Activated naive CD8-positive, alpha-beta T cell treated with anti-CD3 and anti-CD28 coated beads, Interleukin-2, amount 50 U/mL, for 16 hours (primary cell): Measurements from ENCODE around the gene NMRAL1.

Experiments
- DNase-seq: peaks from one replicate; pipeline ENCODE4 v3.0.0-alpha.2; 2020; ENCODE audit warnings: low read depth, low spot score

Gene NMRAL1

GRCh38 chr16:4474192-4474961 is at the start of gene NMRAL1:
Gene NMRAL1 (minus strand): TSS chr16:4474625. CDS start chr16:4474132, 493 bp downstream.
- peak; percentile 58 for DNase-seq

- no peak for DNase-seq
These were observed 49.3 kb upstream of the NMRAL1 start for GRCh38 chr16:4523686-4524085.

GRCh38 chr16:4522051-4522581 is 47.7 kb upstream of the NMRAL1 start:
- no peak for DNase-seq

- no peak for DNase-seq
These were observed 46.5 kb upstream of the NMRAL1 start for GRCh38 chr16:4520913-4521312.

- no peak for DNase-seq
These were observed 45.0 kb upstream of the NMRAL1 start for GRCh38 chr16:4519274-4520058.

GRCh38 chr16:4517812-4518680 is 43.6 kb upstream of the NMRAL1 start:
- DNase-seq = no peak

GRCh38 chr16:4515611-4516233 is 41.3 kb upstream of the NMRAL1 start:
- DNase-seq = no peak

GRCh38 chr16:4514606-4515005 is 40.2 kb upstream of the NMRAL1 start:
- DNase-seq = no peak

GRCh38 chr16:4513881-4514280 is 39.5 kb upstream of the NMRAL1 start:
- no peak for DNase-seq

- DNase-seq = no peak
These were observed 38.8 kb upstream of the NMRAL1 start for GRCh38 chr16:4513086-4513860.

- no peak for DNase-seq
These were observed 38.0 kb upstream of the NMRAL1 start for GRCh38 chr16:4512473-4512872.

- no peak for DNase-seq
These were observed 37.1 kb upstream of the NMRAL1 start for GRCh38 chr16:4511441-4512082.

GRCh38 chr16:4510747-4511426 is 36.5 kb upstream of the NMRAL1 start:
- no peak for DNase-seq

GRCh38 chr16:4510131-4510530 is 35.7 kb upstream of the NMRAL1 start:
- no peak for DNase-seq

GRCh38 chr16:4509420-4509819 is 35.0 kb upstream of the NMRAL1 start:
- no peak for DNase-seq

- DNase-seq = no peak
These were observed 34.4 kb upstream of the NMRAL1 start for GRCh38 chr16:4508806-4509205.

- no peak for DNase-seq
These were observed 33.3 kb upstream of the NMRAL1 start for GRCh38 chr16:4507588-4508345.

- DNase-seq = peak; percentile 12
These were observed 32.0 kb upstream of the NMRAL1 start for GRCh38 chr16:4506450-4506849.
